GM19463 (cell line): ENCODE measurements around the gene FAM120A.

Experiments
- ATAC-seq: cut with Tn5 transposase; IDR thresholded peaks from one replicate; pipeline ENCODE4 v1.9.1; 2021; ENCODE audit warnings: mild to moderate bottlenecking, moderate library complexity; ENCODE audit not compliant: unreplicated experiment

The FAM120A gene

DNA sequence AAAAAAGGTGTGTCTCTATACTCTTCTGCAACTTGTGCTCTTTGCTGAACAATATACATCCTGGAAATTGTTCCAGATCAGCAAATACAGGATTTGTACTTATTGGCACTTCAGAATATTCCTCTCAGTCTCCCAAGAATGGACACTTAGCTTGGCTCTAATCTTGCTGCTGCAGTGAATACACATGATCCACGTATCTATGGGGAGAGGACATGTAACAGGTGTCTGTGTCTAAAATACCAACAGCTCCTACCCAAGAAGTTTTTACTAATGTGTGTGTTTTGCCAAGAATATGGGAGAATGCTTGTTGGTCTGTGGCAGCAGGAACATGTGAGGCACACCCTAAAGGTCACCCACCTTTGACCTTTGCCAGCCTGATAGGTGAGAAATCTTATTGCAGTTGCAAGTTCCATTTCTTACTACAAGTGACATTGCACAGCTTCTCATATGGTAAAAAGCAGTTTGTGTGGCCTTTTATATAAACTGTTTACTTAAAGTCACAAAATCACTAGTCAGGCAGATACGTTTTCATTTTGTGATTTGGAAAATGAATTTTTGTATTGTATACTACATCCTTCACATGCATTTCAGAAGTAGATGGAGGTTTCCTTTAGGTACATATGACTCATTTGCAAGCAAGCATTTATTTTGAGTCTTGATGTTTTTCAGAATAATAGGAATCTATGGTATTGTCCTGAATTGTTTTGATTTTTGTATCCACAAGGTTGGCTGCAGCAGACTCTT is 160.7 kb downstream of the FAM120A start:
- ATAC-seq = no peak

DNA sequence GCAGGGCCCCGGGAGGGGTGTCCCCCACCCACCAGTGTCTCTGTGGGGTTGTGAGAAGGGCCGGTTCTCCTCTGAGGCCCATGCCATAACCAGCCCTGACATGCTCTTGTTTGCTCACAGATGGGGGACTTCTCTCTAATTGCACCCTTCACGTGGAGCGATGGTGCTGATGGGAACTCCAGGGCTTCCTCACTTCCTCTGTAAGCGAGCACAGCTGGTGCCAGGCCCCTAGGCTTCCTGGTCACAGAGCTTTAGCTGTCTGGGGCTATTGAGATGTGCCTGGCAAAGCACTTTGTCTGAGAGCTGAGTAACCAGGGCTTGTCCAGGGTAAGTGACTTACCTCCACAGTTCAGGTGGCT is 161.3 kb downstream of the FAM120A start:
- peak; percentile 80 for ATAC-seq

DNA sequence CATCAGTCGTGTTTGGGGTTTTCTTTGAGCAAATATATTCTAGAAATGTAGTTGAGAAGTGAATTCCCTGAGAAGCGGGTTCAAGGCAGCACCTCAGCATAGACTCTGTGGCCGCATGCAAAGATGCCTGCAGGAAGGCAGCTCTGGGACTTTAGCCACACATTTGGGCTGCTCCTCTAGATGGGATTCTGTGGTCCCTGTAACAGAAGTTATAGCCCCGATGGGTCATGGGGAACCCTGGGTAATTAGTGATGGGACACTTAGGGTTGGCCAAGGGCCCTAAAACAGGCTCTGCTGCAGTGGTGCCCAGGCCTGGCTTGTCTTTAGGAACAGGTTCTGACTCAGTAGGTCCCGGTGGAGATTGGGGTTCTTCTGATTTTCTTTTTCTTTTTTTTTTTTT is 161.7 kb downstream of the FAM120A start:
- ATAC-seq = no peak

DNA sequence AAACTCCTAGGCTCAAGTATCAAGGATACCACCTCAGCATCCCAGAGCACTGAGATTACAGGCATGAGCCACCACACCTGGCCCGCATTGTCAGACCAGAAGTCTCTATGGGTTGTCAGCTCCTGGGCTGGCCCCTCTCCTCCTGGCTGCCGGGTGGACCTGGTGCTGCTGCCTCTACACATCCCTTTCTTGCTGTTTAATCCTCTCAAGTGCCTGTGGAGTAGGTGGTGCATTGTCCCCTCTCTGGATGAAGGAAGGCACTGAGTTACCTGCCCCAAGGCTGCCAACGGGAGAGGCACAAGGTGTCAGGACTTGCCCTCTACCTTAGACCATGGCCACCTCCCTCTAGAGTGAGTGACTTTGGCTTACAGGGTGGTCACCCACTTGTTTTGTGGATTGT is 162.3 kb downstream of the FAM120A start:
- ATAC-seq = no peak

DNA sequence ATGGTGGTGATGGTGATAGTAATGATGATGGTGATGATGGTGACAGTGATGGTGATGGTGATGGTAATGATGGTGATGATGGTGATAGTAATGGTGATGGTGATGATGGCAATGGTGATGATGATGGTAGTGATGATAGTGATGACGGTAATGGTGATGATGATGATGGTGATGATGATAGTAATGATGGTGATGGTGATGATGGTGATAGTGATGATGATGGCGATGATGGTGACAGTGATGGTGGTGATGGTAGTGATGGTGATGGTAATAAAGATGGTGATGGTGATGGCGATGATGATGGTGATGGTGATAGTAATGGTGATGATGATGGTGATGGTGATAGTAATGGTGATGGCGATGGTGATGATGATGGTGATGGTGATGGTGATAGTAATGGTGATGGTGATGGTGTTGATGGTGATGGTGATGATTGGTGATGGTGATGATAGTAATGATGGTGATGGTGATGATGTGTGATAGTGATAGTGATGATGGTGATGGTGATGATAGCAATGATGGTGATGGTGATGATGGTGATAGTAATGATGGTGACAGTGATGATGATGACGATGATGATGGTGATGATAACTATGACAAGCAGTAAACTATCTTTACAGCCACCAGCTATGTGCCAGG is 163.5 kb downstream of the FAM120A start:
- no peak for ATAC-seq
